CD4-positive, alpha-beta T cell treated with Interleukin-21 for 1 hour (primary cell): Measurements from ENCODE around the gene MED12L.

Experiments used
- DNase-seq: peaks from one replicate; pipeline ENCODE4 v3.0.0-alpha.2; 2020

The MED12L gene

GRCh38 chr3:151303751-151304150, 218.3 kb downstream of the MED12L start:
- no peak for DNase-seq

GRCh38 chr3:151305060-151305774, 219.8 kb downstream of the MED12L start:
- DNase-seq, result no peak

- DNase-seq, result no peak
Measured at GRCh38 chr3:151305775-151306151, 220.3 kb downstream of the MED12L start.

DNA sequence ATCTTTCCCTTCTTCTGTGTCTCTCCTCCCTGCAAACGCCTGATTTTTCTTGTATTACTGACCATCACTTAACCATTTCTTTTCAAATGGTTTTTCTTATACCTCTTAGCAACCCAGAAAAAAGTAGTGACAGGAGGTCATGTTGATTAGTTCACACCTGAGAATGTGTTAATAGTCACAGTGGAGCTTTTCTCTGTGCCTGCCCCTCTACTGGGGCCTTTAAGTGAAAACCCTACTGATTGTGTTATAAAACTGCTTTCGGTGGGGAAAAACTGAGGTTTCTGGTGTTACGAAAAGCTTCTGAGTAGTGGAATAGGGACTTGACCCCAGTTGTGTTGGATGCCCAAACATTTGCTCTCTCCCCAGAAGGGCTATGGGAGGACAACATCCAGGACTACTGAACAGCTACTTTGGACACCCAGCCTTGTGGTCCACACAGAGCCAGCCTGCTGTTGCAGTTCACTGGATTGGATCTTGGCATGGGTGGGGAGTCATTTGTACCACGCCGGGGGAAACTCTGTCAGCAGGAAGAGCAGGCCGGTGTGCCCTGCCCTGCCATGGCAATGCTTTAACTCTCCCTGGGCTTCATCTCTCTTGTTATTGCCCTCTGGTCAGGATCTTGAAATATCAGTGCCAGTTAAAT, 220.8 kb downstream of the MED12L start:
- no peak for DNase-seq

DNA sequence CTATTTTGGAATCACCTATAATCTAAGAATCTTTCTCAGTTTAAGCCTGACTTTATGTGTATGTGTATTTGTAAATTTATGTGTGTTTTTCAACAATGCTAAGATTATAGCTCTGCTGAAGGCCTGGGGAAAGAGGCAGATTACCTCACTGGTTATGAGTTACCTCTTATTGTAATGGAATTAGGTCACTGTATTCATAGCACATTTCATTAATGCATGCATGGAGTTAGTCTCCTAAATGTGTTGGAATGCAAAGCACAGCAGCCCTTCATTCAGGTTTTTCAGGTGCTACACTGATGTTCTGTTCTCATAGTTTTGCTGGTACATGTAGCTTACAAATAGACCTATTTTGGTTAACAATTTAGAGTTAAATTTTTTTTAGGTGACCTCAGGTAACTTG, 221.7 kb downstream of the MED12L start:
- no peak for DNase-seq

- no peak for DNase-seq
Measured at GRCh38 chr3:151307583-151308488, 222.4 kb downstream of the MED12L start.

GRCh38 chr3:151309566-151309965, 224.1 kb downstream of the MED12L start:
- DNase-seq, result no peak

GRCh38 chr3:151312972-151313371, 227.5 kb downstream of the MED12L start:
- no peak for DNase-seq

DNA sequence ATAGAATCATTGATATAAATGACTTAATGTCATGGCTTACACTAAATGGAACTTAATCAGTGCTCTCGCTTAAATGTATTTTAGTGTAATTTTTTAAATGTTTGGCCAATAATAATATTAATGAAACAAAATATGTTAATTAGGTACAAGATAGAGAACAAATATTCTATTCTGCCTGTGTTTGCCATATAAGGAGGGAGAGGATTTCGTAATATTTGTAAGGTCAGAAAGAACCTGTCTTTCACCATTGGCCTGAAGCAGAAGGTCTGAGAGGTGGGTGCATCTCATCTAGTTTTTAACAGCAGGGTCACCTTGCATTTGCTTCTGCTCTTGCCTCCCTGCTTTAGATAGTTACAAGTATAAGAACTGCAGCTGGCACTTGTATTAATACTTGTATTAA, 228.7 kb downstream of the MED12L start:
- no peak for DNase-seq

DNA sequence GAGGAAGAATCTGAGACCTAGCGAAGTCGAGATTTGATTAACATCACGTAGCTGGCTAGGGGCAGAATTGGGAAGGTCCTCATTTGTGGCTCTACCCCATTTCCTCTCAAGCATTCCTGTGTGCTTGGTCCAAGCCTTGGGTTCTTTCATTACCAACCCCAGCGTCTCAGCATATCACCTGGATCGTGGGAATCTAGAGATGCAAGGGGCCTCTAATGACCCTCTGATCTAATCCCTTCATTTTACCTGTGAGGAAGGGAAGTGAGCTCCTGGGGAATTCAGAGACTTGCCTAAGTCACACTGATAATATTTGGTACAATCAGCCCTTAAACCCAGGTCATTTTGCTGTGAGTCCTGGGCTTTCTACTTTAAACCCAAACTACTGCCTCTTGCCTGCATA, 229.1 kb downstream of the MED12L start:
- DNase-seq, result no peak

- DNase-seq, result no peak
Measured at GRCh38 chr3:151315136-151315535, 229.7 kb downstream of the MED12L start.

DNA sequence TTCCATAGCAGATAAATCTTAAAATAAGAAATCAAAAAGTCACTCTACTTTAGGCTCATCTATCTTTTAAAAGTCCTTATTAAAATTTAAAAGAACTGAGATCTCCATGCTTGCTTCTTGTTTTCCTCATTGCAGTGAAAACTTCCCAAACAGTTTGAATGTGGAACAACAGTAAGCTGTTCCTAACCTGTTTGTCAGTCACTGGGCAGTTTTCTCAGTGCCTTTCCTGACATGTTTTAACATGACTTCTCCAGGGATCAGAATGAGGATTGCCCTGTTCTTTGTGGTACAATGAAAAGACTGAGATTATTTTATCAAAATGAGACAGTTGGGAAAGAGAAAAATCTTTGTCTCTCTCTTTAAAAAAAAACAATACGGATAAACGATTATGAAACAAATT, 230.4 kb downstream of the MED12L start:
- DNase-seq, result no peak

GRCh38 chr3:151316267-151316991, 231.0 kb downstream of the MED12L start, which contains the start of gene GPR87:
GPR87 (minus strand) TSS chr3:151316820; CDS start chr3:151300100, 16,720 bp downstream.
- DNase-seq, result no peak

- DNase-seq, result no peak
Measured at GRCh38 chr3:151318313-151318712, 232.8 kb downstream of the MED12L start.

- DNase-seq, result no peak
Measured at GRCh38 chr3:151318991-151319390, 233.5 kb downstream of the MED12L start.

GRCh38 chr3:151319628-151320027, 234.2 kb downstream of the MED12L start:
- no peak for DNase-seq

GRCh38 chr3:151320131-151320530, 234.7 kb downstream of the MED12L start:
- no peak for DNase-seq

DNA sequence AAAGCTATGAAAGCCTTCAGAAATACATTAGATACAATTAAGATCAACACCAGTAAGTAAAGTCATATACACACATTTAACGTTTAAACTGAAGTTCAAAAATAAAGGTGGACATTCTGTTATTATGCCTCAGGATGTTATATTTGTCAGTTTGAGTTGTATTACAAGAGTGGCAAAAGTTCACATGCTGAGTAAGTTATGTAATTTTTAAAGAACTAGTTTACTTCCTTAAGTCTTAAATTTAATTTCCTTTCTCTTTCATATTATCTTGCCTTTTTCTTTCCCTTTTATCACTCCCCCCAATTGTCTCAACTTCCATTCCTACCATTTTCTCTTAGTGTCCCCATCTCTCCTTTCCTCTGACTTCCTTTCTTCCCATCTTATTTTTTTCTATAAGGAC, 236.1 kb downstream of the MED12L start:
- no peak for DNase-seq

DNA sequence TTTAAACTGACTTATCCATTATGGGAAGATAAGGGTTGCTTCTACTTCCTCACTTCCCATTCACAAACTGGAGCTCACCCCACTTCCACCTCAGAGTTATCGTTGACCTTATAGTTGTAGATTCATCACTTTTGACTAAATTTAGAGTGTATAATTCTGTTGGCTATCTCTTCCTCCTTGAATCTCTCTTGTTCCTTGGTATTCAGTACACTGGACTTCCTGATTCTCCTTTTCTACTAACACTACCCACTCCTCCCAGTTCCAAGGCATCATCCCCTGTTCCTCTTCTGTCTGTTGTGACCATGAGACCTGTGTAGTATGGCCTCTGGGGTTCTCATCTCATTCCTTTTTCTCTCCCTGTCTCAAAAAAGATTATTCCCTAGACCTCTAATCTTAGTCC, 237.0 kb downstream of the MED12L start:
- DNase-seq, result no peak

- no peak for DNase-seq
Measured at GRCh38 chr3:151327571-151328198, 242.2 kb downstream of the MED12L start.

DNA sequence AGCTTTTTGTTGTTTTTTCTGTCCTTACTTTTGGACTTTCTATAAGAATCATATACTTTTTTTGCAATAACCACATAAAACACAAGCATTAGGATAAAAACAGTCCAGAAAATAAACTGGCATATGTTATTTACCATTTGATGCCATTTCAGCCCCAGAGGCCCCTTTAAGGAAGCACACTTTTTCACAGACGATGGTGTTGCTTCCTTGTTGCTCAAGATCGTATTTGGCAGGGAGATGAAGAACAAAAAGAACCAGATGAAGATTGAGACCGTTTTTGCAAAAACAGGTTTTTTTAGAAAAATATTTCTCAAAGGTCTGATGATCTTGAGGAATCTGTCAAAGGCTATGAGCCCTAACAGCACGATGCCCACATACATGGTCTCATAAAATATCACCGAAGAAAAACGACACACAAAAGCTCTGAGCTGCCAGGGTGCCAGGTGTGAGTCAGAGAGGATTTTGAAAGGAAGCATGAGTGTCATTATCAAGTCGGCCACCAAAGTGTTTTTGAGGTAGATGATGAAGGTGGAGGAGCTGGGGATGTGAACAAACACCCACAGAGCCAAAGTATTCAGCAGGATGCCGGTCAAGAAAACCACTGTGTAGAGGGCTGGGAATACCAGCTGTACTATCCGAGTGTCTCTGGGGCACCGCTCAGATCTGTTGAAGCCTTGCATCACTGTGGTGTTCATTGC, 243.0 kb downstream of the MED12L start:
- DNase-seq, result peak; percentile 18

- no peak for DNase-seq
Measured at GRCh38 chr3:151329363-151329762, 243.9 kb downstream of the MED12L start, which contains the start of gene P2RY13. P2RY13 (minus strand) TSS chr3:151329549; CDS start chr3:151329528, 21 bp downstream.
